ENCODE measurements around the gene RSPO3. TPM values are rescaled to one million over a fixed set of nuclear protein-coding genes. Genes with fewer than 3 reads are reported as not detected.

The RSPO3 gene
- total RNA-seq, 1 donor from 2014 or later: not detected

- intact Hi-C loops (cut with micrococcal nuclease): no loop called here
Measured at GRCh38 chr6:127154509-127154908, 36.0 kb downstream of the RSPO3 start.

GRCh38 chr6:127160484-127160883 lies 42.0 kb downstream of the RSPO3 start:
- intact Hi-C loops (cut with micrococcal nuclease): no loop called here

GRCh38 chr6:127162836-127163235 lies 44.4 kb downstream of the RSPO3 start:
- intact Hi-C loops (cut with micrococcal nuclease): no loop called here

GRCh38 chr6:127164036-127164435 lies 45.6 kb downstream of the RSPO3 start:
- intact Hi-C loops (cut with micrococcal nuclease): no loop called here

GRCh38 chr6:127164565-127164964 lies 46.1 kb downstream of the RSPO3 start:
- intact Hi-C loops (cut with micrococcal nuclease): no loop called here

GRCh38 chr6:127173156-127173940 lies 54.9 kb downstream of the RSPO3 start:
- intact Hi-C loops (cut with micrococcal nuclease): no loop called here

- intact Hi-C loops (cut with micrococcal nuclease): no loop called here
Measured at GRCh38 chr6:127176146-127176545, 57.7 kb downstream of the RSPO3 start.

GRCh38 chr6:127177030-127177922 lies 58.8 kb downstream of the RSPO3 start:
- intact Hi-C loops (cut with micrococcal nuclease): no loop called here

GRCh38 chr6:127177923-127178231 lies 59.4 kb downstream of the RSPO3 start:
- intact Hi-C loops (cut with micrococcal nuclease): no loop called here

GRCh38 chr6:127178746-127179145 lies 60.3 kb downstream of the RSPO3 start:
- intact Hi-C loops (cut with micrococcal nuclease): no loop called here

GRCh38 chr6:127180426-127180825 lies 62.0 kb downstream of the RSPO3 start:
- intact Hi-C loops (cut with micrococcal nuclease): no loop called here

- intact Hi-C loops (cut with micrococcal nuclease): no loop called here
Measured at GRCh38 chr6:127182501-127182900, 64.0 kb downstream of the RSPO3 start.

GRCh38 chr6:127185437-127185995 lies 67.0 kb downstream of the RSPO3 start:
- intact Hi-C loops (cut with micrococcal nuclease): loop anchor here (5.0 kb wide), 1 partner anchor 237 kb away; no protein-coding TSS in a partner anchor

GRCh38 chr6:127186889-127187288 lies 68.4 kb downstream of the RSPO3 start:
- intact Hi-C loops (cut with micrococcal nuclease): loop anchor here (1.0 to 5.0 kb wide), 3 partner anchors 79 to 352 kb away; partner anchors contain the start of gene RNF146

- intact Hi-C loops (cut with micrococcal nuclease): loop anchor here (5.0 kb wide), 1 partner anchor 234 kb away; no protein-coding TSS in a partner anchor
Measured at GRCh38 chr6:127188744-127189143, 70.3 kb downstream of the RSPO3 start.

- intact Hi-C loops (cut with micrococcal nuclease): no loop called here
Measured at GRCh38 chr6:127190552-127190951, 72.1 kb downstream of the RSPO3 start.

GRCh38 chr6:127191716-127192115 lies 73.2 kb downstream of the RSPO3 start:
- intact Hi-C loops (cut with micrococcal nuclease): no loop called here

GRCh38 chr6:127192911-127193541 lies 74.6 kb downstream of the RSPO3 start:
- intact Hi-C loops (cut with micrococcal nuclease): no loop called here

GRCh38 chr6:127195833-127196232 lies 77.4 kb downstream of the RSPO3 start:
- intact Hi-C loops (cut with micrococcal nuclease): no loop called here

- intact Hi-C loops (cut with micrococcal nuclease): no loop called here
Measured at GRCh38 chr6:127198549-127198948, 80.1 kb downstream of the RSPO3 start.

GRCh38 chr6:127199470-127199869 lies 81.0 kb downstream of the RSPO3 start:
- intact Hi-C loops (cut with micrococcal nuclease): no loop called here
